Measurements from ENCODE around the gene SUMO3.

The SUMO3 gene

DNA sequence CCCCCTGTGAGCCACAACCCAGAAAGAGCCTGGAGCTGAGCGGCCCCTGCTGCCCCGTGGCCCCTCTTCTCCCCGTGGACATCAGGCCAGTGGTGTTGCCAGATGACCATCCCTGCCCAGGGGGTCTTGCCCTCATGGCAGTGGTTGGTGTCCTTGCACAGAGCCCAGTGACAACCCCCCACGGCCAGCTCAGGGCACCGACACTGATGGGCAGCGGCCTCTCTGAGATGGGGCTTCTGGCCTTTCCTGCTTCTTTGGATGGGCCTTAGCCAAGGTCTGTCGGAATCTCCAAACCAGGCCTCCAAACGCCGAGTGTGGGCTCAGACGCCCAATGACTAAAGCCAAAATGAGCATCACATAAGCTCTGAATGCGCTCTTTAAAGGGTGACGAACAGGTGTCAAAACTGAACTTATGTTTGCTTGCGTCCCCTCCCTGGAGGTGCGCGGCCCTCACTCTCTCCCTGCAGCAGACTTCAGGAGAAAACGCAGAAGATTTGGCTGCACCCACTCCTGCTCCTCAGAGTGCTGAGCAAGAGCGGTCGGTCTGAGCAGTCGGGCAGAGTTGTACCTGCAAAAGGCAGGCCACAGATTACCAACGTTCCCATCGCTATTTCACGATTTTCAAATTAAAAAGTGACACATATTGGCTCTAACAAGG lies 58.1 kb downstream of the SUMO3 start:
- Histone ChIP-seq H3K79me2 (ENCODE audit: low read length) (no peaks in the 10 kb centered on the region), H3K4me1 (ENCODE audit: low read length) (no peaks in the 10 kb centered on the region), H2AFZ (ENCODE audit: low read length) (no peak overlapping the region), H3F3A (ENCODE audit: insufficient read depth, low read length) (no peaks in the 10 kb centered on the region), H3K4me2 (ENCODE audit: low read depth, low read length) (no peak overlapping the region), H3K36me3 (replicated peaks; ENCODE audit: insufficient read depth, low read length) (no peaks in the 10 kb centered on the region), H3K4me3 (ENCODE audit: low read length) (no peak overlapping the region), H3K9ac (ENCODE audit: low read length) (no peak overlapping the region), H3K9me2 (replicated peaks; ENCODE audit: insufficient read depth, low read length) (no peaks in the 10 kb centered on the region), H4K20me1 (ENCODE audit: insufficient read depth, low read length) (no peaks in the 10 kb centered on the region), H3K27me3 (replicated peaks; ENCODE audit: insufficient read depth, low read length) (peaks cover 81% of the 10 kb centered on the region), H3K27ac (ENCODE audit: low read length) (no peak overlapping the region), H3K9me3 (replicated peaks; ENCODE audit: insufficient read depth, low read length) (no peaks in the 10 kb centered on the region)
- TF ChIP-seq EZH2phosphoT487 (IDR thresholded peaks at IDR 0.05; ENCODE audit: low read length), result no peak
- TF ChIP-seq CTCF (IDR thresholded peaks at IDR 0.05; ENCODE audit: low read length), result no peak
- no peak for TF ChIP-seq EZH2 (optimal IDR thresholded peaks at IDR 0.05; ENCODE audit: low read depth, low read length)
- DNase-seq, result no peak

- H3K9ac ChIP-seq (ENCODE audit: low read length), result no peak overlapping the region
- H3F3A ChIP-seq (ENCODE audit: insufficient read depth, low read length), result no peaks in the 10 kb centered on the region
- peaks cover 88% of the 10 kb centered on the region for H3K27me3 ChIP-seq (replicated peaks; ENCODE audit: insufficient read depth, low read length)
- no peaks in the 10 kb centered on the region for H4K20me1 ChIP-seq (ENCODE audit: insufficient read depth, low read length)
- H3K27ac ChIP-seq (ENCODE audit: low read length), result no peak overlapping the region
- no peak for DNase-seq
- H3K9me2 ChIP-seq (replicated peaks; ENCODE audit: insufficient read depth, low read length), result no peaks in the 10 kb centered on the region
- H3K9me3 ChIP-seq (replicated peaks; ENCODE audit: insufficient read depth, low read length), result no peaks in the 10 kb centered on the region
- H3K79me2 ChIP-seq (ENCODE audit: low read length), result no peaks in the 10 kb centered on the region
- H3K4me1 ChIP-seq (ENCODE audit: low read length), result no peaks in the 10 kb centered on the region
- H3K36me3 ChIP-seq (replicated peaks; ENCODE audit: insufficient read depth, low read length), result no peaks in the 10 kb centered on the region
- TF ChIP-seq EZH2 (optimal IDR thresholded peaks at IDR 0.05; ENCODE audit: low read depth, low read length) (no peak), CTCF (IDR thresholded peaks at IDR 0.05; ENCODE audit: low read length) (no peak), EZH2phosphoT487 (IDR thresholded peaks at IDR 0.05; ENCODE audit: low read length) (no peak)
- H3K4me2 ChIP-seq (ENCODE audit: low read depth, low read length), result no peak overlapping the region
- H3K4me3 ChIP-seq (ENCODE audit: low read length), result no peak overlapping the region
- no peak overlapping the region for H2AFZ ChIP-seq (ENCODE audit: low read length)
These were observed 58.9 kb downstream of the SUMO3 start for GRCh38 chr21:44758781-44759627.

GRCh38 chr21:44758141-44758561 lies 59.7 kb downstream of the SUMO3 start:
- Histone ChIP-seq H3K27me3 (replicated peaks; ENCODE audit: insufficient read depth, low read length) (peaks cover 94% of the 10 kb centered on the region), H3K4me1 (ENCODE audit: low read length) (no peaks in the 10 kb centered on the region), H3K79me2 (ENCODE audit: low read length) (no peaks in the 10 kb centered on the region), H3K9me2 (replicated peaks; ENCODE audit: insufficient read depth, low read length) (no peaks in the 10 kb centered on the region), H3K4me2 (ENCODE audit: low read depth, low read length) (no peak overlapping the region), H3F3A (ENCODE audit: insufficient read depth, low read length) (no peaks in the 10 kb centered on the region), H3K9me3 (replicated peaks; ENCODE audit: insufficient read depth, low read length) (no peaks in the 10 kb centered on the region), H3K27ac (ENCODE audit: low read length) (no peak overlapping the region), H3K36me3 (replicated peaks; ENCODE audit: insufficient read depth, low read length) (no peaks in the 10 kb centered on the region), H3K9ac (ENCODE audit: low read length) (no peak overlapping the region), H3K4me3 (ENCODE audit: low read length) (no peak overlapping the region), H2AFZ (ENCODE audit: low read length) (no peak overlapping the region), H4K20me1 (ENCODE audit: insufficient read depth, low read length) (no peaks in the 10 kb centered on the region)
- no peak for TF ChIP-seq CTCF (IDR thresholded peaks at IDR 0.05; ENCODE audit: low read length)
- no peak for TF ChIP-seq EZH2 (optimal IDR thresholded peaks at IDR 0.05; ENCODE audit: low read depth, low read length)
- no peak for TF ChIP-seq EZH2phosphoT487 (IDR thresholded peaks at IDR 0.05; ENCODE audit: low read length)
- no peak for DNase-seq

Data from MM.1S (cell line).